22Rv1 (cell line): Measurements from ENCODE around the gene SULF2.

Experiments
- H3K27ac ChIP-seq: fragments of 450-650 bp; 2 replicates; pipeline ENCODE4 v1.5.1; 2017
- ZFX ChIP-seq: fragments of 450-650 bp; IDR thresholded peaks from 2 replicates; pipeline ENCODE4 v1.6.1; 2017; ENCODE audit warnings: antibody characterized with exemption, borderline replicate concordance
- TF ChIP-seq, protein P1 (sequence below): fragments of 450-650 bp; IDR thresholded peaks from 2 replicates; pipeline ENCODE4 v1.5.1; 2017; ENCODE audit warnings: mild to moderate bottlenecking

SULF2 gene

DNA sequence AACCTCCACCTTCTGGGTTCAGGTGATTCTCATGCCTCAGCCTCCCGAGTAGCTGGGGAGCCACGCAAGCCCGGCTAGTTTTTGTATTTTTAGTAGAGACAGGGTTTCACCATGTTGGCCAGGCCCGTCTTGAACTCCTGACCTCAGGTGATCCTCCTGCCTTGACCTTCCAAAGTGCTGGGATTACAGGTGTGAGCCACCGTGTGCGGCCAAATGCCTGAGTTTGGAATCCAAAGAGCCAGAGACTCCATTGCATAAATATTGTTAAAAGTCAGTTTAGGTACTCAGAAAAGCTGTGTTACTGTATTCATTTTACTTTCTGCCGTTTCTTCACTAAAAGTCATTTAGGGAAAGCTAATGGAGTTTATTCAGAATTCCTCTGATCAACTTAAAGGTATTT lies 137.3 kb downstream of the SULF2 start:
- TF ChIP-seq, protein P1, sequence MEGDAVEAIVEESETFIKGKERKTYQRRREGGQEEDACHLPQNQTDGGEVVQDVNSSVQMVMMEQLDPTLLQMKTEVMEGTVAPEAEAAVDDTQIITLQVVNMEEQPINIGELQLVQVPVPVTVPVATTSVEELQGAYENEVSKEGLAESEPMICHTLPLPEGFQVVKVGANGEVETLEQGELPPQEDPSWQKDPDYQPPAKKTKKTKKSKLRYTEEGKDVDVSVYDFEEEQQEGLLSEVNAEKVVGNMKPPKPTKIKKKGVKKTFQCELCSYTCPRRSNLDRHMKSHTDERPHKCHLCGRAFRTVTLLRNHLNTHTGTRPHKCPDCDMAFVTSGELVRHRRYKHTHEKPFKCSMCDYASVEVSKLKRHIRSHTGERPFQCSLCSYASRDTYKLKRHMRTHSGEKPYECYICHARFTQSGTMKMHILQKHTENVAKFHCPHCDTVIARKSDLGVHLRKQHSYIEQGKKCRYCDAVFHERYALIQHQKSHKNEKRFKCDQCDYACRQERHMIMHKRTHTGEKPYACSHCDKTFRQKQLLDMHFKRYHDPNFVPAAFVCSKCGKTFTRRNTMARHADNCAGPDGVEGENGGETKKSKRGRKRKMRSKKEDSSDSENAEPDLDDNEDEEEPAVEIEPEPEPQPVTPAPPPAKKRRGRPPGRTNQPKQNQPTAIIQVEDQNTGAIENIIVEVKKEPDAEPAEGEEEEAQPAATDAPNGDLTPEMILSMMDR: no peak
- TF ChIP-seq ZFX: no peak

DNA sequence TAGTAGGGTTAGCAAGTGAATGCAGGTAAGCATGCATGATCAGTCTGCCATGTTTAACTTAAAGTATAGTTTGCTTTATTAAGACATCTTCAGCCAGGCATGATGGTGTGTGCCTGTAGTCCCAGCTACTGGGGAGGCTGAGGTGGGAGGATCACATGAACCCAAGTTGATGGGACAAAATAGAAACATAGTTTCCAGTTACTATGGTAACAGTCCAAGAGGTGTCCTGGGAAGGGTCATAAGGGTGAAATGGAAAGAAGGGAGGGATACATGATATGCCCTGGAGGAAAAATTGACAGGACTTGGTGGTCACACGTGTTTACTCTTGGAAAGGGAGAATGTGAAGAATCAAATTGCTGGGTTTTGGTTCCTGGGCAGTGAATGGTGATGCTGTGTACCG lies 139.6 kb downstream of the SULF2 start:
- TF ChIP-seq, protein P1: no peak
- no peak for TF ChIP-seq ZFX
- no peak overlapping the region for H3K27ac ChIP-seq

More for the DNA sequence above, 137.3 kb downstream of the SULF2 start:
- no peak overlapping the region for H3K27ac ChIP-seq

DNA sequence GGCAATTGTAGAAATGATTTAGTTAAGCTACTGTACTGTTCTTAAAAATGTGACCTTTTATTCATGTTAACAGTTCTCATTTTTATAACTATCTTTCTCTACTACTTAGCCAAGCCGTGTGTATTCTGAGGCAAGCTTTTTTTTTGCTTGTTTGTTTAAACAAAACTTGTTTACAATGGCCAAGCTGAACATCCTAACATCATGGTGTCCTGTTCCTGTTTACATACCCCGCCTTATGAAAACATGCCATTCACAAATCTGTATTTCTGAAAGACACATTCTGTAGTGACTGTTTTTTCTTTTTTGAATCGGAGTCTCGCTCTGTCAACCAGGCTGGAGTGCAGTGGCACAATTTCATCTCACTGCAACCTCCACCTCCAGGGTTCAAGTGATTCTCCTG lies 142.7 kb downstream of the SULF2 start:
- H3K27ac ChIP-seq: peak overlapping the region; percentile 73
- TF ChIP-seq, protein P1: no peak

DNA sequence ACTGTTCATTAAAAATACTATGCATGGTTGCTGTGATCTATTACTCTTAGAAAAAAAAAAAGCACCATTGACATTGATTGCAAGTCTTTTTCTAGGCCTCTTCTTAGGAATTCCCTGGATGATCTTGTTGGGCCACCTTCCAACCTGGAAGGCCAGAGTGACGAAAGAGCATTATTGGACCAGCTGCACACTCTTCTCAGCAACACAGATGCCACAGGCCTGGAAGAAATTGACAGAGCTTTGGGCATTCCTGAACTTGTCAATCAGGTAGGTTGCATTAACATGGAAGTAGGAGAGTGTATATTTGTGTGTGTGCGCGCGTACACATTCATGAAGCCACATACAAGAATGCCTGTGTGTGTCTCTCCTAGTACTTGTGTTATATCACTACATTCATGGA lies 143.2 kb downstream of the SULF2 start:
- peak overlapping the region; percentile 73 for H3K27ac ChIP-seq
- TF ChIP-seq, protein P1: no peak
- no peak for TF ChIP-seq ZFX

DNA sequence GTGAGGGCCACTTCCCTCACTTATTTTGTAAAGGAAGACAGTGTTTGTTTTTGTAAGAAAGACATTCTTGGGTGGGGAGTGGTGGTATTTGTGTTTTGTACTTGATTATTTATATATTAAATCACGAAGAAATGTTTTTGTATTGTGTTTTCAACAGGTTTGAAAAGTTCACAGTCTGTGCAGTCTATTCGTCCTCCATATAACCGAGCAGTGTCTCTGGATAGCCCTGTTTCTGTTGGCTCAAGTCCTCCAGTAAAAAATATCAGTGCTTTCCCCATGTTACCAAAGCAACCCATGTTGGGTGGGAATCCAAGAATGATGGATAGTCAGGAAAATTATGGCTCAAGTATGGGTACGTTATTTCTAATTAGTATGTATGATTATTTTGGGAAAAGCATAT lies 146.4 kb downstream of the SULF2 start:
- H3K27ac ChIP-seq: no peak overlapping the region
- no peak for TF ChIP-seq ZFX
- TF ChIP-seq, protein P1: no peak

DNA sequence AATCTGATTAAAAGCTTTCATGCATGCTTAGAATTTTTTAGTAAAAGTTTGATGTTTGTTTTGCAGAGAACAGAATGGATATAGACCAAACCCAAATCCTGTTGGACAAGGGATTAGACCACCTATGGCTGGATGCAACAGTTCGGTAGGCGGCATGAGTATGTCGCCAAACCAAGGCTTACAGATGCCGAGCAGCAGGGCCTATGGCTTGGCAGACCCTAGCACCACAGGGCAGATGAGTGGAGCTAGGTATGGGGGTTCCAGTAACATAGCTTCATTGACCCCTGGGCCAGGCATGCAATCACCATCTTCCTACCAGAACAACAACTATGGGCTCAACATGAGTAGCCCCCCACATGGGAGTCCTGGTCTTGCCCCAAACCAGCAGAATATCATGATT lies 150.0 kb downstream of the SULF2 start:
- no peak overlapping the region for H3K27ac ChIP-seq
- TF ChIP-seq, protein P1: no peak

DNA sequence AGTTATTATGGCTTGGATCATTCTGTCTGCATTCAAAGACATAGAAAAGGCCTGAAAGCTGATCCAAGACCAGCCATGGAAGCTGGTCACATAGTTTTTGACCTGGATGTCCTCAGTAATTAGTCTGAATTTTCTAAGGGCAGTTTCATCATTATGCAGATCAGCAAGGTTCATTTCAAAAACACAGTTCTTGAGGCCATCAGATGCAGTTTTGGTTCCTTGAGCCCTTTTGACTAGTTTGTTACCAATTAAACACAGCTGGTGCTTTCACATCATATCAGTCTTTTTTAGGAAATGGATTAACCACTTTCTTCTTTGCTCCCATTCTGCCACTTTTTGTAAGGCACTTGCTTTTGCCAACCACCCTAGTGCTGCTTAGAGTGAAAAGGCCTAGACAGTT lies 154.2 kb downstream of the SULF2 start:
- no peak overlapping the region for H3K27ac ChIP-seq
- TF ChIP-seq ZFX: no peak

DNA sequence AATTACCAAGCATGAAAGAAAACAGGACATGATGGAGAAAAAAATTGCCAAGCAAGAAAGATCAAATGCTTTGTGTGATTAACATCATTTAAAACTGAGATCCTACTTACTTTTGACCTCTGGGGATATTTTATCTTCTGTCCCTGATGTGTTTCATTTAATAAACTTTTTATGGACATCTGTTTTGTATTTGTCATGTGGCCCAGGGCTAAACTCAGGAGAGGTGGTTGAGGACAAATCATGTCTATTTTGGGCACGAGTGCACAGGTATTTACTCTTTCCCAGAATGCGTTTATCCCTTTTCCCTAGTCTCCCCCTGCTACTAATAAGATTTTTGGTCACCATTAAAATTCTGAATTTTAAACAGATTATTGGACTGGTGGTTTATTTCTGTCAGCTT lies 155.4 kb downstream of the SULF2 start:
- no peak overlapping the region for H3K27ac ChIP-seq
- TF ChIP-seq ZFX: no peak
- TF ChIP-seq, protein P1: no peak
